WTC11 (cell line): ENCODE data around the gene WWOX.

Experiments
- CREM ChIP-seq: sonication (generic); formaldehyde crosslinking; IDR thresholded peaks from 2 replicates; pipeline ENCODE4 v1.8.1; 2022; ENCODE audit warnings: mild to moderate bottlenecking, missing genetic modification reagents, moderate library complexity
- ETV6 ChIP-seq: sonication (generic); formaldehyde crosslinking; IDR thresholded peaks from 2 replicates; pipeline ENCODE4 v1.8.1; 2022; ENCODE audit warnings: mild to moderate bottlenecking, missing genetic modification reagents
- GABPB1 ChIP-seq: sonication (generic); formaldehyde crosslinking; IDR thresholded peaks from 2 replicates; pipeline ENCODE4 v1.8.1; 2023; ENCODE audit warnings: mild to moderate bottlenecking, missing genetic modification reagents
- JAZF1 ChIP-seq: fragments of 250-450 bp; sonication (Bioruptor Pico); IDR thresholded peaks from 2 replicates; pipeline ENCODE4 v1.9.0; 2021; ENCODE audit warnings: moderate library complexity, mild to moderate bottlenecking, inconsistent platforms
- NFYB ChIP-seq: sonication (generic); formaldehyde crosslinking; conservative IDR thresholded peaks from 2 replicates; pipeline ENCODE4 v1.8.0; 2022; ENCODE audit warnings: low read depth, missing genetic modification reagents
- ZNF138 ChIP-seq: sonication (generic); formaldehyde crosslinking; conservative IDR thresholded peaks from 2 replicates; pipeline ENCODE4 v1.8.1; 2022; ENCODE audit warnings: mild to moderate bottlenecking, moderate library complexity, missing genetic modification reagents
- TF ChIP-seq, protein P1 (sequence below): sonication (generic); formaldehyde crosslinking; IDR thresholded peaks from 2 replicates; pipeline ENCODE4 v1.8.1; 2022; ENCODE audit warnings: low read depth, missing genetic modification reagents, borderline replicate concordance
- TF ChIP-seq, protein P2 (sequence below): fragments of 200-600 bp; IDR thresholded peaks from 2 replicates; pipeline ENCODE4 v1.8.0; 2022; ENCODE audit warnings: antibody characterized with exemption
- TF ChIP-seq, protein P3 (sequence below): fragments of 250-450 bp; sonication (Bioruptor Pico); conservative IDR thresholded peaks from 2 replicates; pipeline ENCODE4 v1.9.0; 2021; ENCODE audit warnings: mild to moderate bottlenecking
- TF ChIP-seq, protein P4 (sequence below): sonication (generic); formaldehyde crosslinking; IDR thresholded peaks from 2 replicates; pipeline ENCODE4 v1.8.1; 2023; ENCODE audit warnings: mild to moderate bottlenecking, missing genetic modification reagents, moderate library complexity
- TF ChIP-seq, protein P5 (sequence below): sonication (generic); formaldehyde crosslinking; IDR thresholded peaks from 2 replicates; pipeline ENCODE4 v1.8.0; 2023; ENCODE audit warnings: missing genetic modification reagents
- TF ChIP-seq, protein P6 (sequence below): sonication (generic); formaldehyde crosslinking; IDR thresholded peaks from 2 replicates; pipeline ENCODE4 v1.8.1; 2023; ENCODE audit warnings: mild to moderate bottlenecking, missing genetic modification reagents, borderline replicate concordance
- TF ChIP-seq, protein P7 (sequence below): sonication (generic); formaldehyde crosslinking; IDR thresholded peaks from 2 replicates; pipeline ENCODE4 v1.8.0; 2022; ENCODE audit warnings: mild to moderate bottlenecking, missing genetic modification reagents
- TF ChIP-seq, protein P8 (sequence below): sonication (generic); formaldehyde crosslinking; IDR thresholded peaks from 2 replicates; pipeline ENCODE4 v1.8.0; 2022; ENCODE audit warnings: mild to moderate bottlenecking, missing genetic modification reagents

DNA sequence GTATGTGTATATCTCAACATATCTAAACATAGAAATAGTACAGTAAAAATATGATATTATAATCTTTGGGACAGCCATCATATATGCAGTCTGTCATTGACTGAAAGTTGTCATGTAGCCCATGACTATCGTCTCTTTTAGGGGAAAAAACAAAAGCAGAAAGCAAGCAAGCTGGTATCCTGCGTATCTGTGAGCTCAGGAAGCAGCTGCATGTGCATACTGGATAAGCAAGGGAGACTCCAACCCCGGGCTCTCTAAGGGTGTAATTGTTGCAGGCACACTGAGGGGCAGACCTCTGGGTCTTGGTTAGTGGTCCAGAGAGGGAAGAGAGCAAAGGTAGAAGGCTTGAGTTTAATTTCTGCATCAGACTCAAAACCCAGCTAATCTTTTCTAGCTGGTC, 920.0 kb downstream of the WWOX start:
- TF ChIP-seq ZNF138: no peak
- TF ChIP-seq, protein P1, sequence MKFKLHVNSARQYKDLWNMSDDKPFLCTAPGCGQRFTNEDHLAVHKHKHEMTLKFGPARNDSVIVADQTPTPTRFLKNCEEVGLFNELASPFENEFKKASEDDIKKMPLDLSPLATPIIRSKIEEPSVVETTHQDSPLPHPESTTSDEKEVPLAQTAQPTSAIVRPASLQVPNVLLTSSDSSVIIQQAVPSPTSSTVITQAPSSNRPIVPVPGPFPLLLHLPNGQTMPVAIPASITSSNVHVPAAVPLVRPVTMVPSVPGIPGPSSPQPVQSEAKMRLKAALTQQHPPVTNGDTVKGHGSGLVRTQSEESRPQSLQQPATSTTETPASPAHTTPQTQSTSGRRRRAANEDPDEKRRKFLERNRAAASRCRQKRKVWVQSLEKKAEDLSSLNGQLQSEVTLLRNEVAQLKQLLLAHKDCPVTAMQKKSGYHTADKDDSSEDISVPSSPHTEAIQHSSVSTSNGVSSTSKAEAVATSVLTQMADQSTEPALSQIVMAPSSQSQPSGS (CRISPR knock-in tag): no peak
- TF ChIP-seq, protein P2, sequence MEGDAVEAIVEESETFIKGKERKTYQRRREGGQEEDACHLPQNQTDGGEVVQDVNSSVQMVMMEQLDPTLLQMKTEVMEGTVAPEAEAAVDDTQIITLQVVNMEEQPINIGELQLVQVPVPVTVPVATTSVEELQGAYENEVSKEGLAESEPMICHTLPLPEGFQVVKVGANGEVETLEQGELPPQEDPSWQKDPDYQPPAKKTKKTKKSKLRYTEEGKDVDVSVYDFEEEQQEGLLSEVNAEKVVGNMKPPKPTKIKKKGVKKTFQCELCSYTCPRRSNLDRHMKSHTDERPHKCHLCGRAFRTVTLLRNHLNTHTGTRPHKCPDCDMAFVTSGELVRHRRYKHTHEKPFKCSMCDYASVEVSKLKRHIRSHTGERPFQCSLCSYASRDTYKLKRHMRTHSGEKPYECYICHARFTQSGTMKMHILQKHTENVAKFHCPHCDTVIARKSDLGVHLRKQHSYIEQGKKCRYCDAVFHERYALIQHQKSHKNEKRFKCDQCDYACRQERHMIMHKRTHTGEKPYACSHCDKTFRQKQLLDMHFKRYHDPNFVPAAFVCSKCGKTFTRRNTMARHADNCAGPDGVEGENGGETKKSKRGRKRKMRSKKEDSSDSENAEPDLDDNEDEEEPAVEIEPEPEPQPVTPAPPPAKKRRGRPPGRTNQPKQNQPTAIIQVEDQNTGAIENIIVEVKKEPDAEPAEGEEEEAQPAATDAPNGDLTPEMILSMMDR: no peak
- TF ChIP-seq, protein P3, sequence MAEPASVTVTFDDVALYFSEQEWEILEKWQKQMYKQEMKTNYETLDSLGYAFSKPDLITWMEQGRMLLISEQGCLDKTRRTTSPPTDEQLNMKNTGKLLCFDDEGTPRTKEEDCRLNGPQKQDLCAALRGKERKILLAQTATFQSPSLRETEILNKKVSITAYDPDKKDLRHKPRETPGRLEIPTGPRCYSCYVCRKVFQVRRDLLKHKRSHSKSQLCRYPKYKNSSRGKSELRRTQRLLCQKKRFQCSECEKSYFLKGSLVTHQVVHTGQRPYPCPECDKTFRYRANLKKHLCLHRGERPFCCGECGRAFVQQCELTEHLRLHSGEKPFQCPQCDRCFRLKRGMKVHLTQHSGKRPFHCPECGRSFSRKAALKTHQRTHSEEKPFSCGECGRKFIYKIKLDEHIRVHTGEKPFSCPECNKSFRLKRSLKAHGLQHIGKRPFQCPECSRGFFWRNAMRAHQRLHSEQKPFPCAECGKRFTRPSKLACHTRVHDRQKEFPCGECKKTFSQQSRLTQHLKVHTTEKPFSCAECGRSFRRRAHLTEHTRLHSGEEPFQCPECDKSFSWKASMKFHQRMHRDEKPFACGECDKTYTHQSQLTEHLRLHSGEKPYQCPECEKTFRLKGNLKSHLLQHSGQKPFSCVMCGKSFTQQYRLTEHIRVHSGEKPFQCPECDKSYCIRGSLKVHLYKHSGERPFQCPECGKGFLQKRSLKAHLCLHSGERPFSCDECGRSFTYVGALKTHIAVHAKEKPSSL (CRISPR knock-in tag): no peak
- TF ChIP-seq, protein P4, sequence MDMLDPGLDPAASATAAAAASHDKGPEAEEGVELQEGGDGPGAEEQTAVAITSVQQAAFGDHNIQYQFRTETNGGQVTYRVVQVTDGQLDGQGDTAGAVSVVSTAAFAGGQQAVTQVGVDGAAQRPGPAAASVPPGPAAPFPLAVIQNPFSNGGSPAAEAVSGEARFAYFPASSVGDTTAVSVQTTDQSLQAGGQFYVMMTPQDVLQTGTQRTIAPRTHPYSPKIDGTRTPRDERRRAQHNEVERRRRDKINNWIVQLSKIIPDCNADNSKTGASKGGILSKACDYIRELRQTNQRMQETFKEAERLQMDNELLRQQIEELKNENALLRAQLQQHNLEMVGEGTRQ: no peak
- TF ChIP-seq GABPB1 (CRISPR knock-in tag): no peak
- TF ChIP-seq CREM (CRISPR knock-in tag): no peak
- TF ChIP-seq ETV6 (CRISPR knock-in tag): no peak
- TF ChIP-seq NFYB (CRISPR knock-in tag): no peak
- TF ChIP-seq, protein P5, sequence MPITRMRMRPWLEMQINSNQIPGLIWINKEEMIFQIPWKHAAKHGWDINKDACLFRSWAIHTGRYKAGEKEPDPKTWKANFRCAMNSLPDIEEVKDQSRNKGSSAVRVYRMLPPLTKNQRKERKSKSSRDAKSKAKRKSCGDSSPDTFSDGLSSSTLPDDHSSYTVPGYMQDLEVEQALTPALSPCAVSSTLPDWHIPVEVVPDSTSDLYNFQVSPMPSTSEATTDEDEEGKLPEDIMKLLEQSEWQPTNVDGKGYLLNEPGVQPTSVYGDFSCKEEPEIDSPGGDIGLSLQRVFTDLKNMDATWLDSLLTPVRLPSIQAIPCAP: no peak
- TF ChIP-seq, protein P6, sequence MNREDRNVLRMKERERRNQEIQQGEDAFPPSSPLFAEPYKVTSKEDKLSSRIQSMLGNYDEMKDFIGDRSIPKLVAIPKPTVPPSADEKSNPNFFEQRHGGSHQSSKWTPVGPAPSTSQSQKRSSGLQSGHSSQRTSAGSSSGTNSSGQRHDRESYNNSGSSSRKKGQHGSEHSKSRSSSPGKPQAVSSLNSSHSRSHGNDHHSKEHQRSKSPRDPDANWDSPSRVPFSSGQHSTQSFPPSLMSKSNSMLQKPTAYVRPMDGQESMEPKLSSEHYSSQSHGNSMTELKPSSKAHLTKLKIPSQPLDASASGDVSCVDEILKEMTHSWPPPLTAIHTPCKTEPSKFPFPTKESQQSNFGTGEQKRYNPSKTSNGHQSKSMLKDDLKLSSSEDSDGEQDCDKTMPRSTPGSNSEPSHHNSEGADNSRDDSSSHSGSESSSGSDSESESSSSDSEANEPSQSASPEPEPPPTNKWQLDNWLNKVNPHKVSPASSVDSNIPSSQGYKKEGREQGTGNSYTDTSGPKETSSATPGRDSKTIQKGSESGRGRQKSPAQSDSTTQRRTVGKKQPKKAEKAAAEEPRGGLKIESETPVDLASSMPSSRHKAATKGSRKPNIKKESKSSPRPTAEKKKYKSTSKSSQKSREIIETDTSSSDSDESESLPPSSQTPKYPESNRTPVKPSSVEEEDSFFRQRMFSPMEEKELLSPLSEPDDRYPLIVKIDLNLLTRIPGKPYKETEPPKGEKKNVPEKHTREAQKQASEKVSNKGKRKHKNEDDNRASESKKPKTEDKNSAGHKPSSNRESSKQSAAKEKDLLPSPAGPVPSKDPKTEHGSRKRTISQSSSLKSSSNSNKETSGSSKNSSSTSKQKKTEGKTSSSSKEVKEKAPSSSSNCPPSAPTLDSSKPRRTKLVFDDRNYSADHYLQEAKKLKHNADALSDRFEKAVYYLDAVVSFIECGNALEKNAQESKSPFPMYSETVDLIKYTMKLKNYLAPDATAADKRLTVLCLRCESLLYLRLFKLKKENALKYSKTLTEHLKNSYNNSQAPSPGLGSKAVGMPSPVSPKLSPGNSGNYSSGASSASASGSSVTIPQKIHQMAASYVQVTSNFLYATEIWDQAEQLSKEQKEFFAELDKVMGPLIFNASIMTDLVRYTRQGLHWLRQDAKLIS: no peak
- TF ChIP-seq, protein P7, sequence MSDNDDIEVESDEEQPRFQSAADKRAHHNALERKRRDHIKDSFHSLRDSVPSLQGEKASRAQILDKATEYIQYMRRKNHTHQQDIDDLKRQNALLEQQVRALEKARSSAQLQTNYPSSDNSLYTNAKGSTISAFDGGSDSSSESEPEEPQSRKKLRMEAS: no peak
- no peak for TF ChIP-seq JAZF1
- TF ChIP-seq, protein P8, sequence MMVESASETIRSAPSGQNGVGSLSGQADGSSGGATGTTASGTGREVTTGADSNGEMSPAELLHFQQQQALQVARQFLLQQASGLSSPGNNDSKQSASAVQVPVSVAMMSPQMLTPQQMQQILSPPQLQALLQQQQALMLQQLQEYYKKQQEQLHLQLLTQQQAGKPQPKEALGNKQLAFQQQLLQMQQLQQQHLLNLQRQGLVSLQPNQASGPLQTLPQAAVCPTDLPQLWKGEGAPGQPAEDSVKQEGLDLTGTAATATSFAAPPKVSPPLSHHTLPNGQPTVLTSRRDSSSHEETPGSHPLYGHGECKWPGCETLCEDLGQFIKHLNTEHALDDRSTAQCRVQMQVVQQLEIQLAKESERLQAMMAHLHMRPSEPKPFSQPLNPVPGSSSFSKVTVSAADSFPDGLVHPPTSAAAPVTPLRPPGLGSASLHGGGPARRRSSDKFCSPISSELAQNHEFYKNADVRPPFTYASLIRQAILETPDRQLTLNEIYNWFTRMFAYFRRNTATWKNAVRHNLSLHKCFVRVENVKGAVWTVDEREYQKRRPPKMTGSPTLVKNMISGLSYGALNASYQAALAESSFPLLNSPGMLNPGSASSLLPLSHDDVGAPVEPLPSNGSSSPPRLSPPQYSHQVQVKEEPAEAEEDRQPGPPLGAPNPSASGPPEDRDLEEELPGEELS (CRISPR knock-in tag): no peak
